M059J (cell line): ENCODE measurements around the gene MCEMP1. TPM values are rescaled to one million over a fixed set of nuclear protein-coding genes. Genes with fewer than 3 reads are reported as not detected.
"Not testable (repeated sequence)": the region's sequence is repeated elsewhere in the genome, so short reads cannot be mapped to it uniquely, and the experiment has no call there.

Source experiments
- DNase-seq: peaks from one replicate; pipeline ENCODE4 v3.0.0-alpha.2; 2012; ENCODE audit warnings: low read depth
- total RNA-seq: library from RNA; depleted of rRNA; stranded (reverse); fragments of >200 nt; shearing (Covaris generic); gene quantifications from 2 replicates; pipeline ENCODE4 v1.2.3, GENCODE V29; 2014

MCEMP1 gene
- total RNA-seq, 1 experiment from 2014 or later, result not detected

GRCh38 chr19:7643629-7644549, 33.0 kb upstream of the MCEMP1 start:
- not testable (repeated sequence) for DNase-seq

- DNase-seq, result no peak
Measured at GRCh38 chr19:7644550-7644877, 32.4 kb upstream of the MCEMP1 start.

- no peak for DNase-seq
Measured at GRCh38 chr19:7645163-7645562, 31.7 kb upstream of the MCEMP1 start.

- DNase-seq, result no peak
Measured at GRCh38 chr19:7645656-7646425, 31.0 kb upstream of the MCEMP1 start.

GRCh38 chr19:7646426-7646700, 30.5 kb upstream of the MCEMP1 start:
- no peak for DNase-seq

- no peak for DNase-seq
Measured at GRCh38 chr19:7647156-7647555, 29.7 kb upstream of the MCEMP1 start.

GRCh38 chr19:7648265-7649014, 28.4 kb upstream of the MCEMP1 start:
- DNase-seq, result no peak

GRCh38 chr19:7650148-7650547, 26.7 kb upstream of the MCEMP1 start:
- DNase-seq, result no peak

- DNase-seq, result peak; percentile 71
Measured at GRCh38 chr19:7652061-7652641, 24.7 kb upstream of the MCEMP1 start.

- peak; percentile 64 for DNase-seq
Measured at GRCh38 chr19:7654401-7654800, 22.5 kb upstream of the MCEMP1 start.

GRCh38 chr19:7655581-7655980, 21.3 kb upstream of the MCEMP1 start:
- no peak for DNase-seq

- DNase-seq, result no peak
Measured at GRCh38 chr19:7657131-7657751, 19.6 kb upstream of the MCEMP1 start.

GRCh38 chr19:7658219-7658686, 18.6 kb upstream of the MCEMP1 start:
- DNase-seq, result peak; percentile 20

GRCh38 chr19:7661744-7662538, 14.9 kb upstream of the MCEMP1 start:
- DNase-seq, result no peak

GRCh38 chr19:7662657-7663056, 14.2 kb upstream of the MCEMP1 start:
- DNase-seq, result no peak

- DNase-seq, result no peak
Measured at GRCh38 chr19:7663706-7664105, 13.2 kb upstream of the MCEMP1 start.

- no peak for DNase-seq
Measured at GRCh38 chr19:7665076-7665475, 11.8 kb upstream of the MCEMP1 start.

- DNase-seq, result no peak
Measured at GRCh38 chr19:7668842-7669241, 8.0 kb upstream of the MCEMP1 start, which contains the start of gene RETN. RETN (plus strand) TSS chr19:7669049; CDS start chr19:7669327, 278 bp downstream.

GRCh38 chr19:7669641-7670040, 7.2 kb upstream of the MCEMP1 start:
- no peak for DNase-seq

- DNase-seq, result no peak
Measured at GRCh38 chr19:7670150-7670783, 6.6 kb upstream of the MCEMP1 start.
